MCF 10A (cell line): ENCODE measurements around the gene ERP44. TPM values are rescaled to one million over a fixed set of nuclear protein-coding genes. Genes with fewer than 3 reads are reported as not detected.

Experiments
- BruUV-seq: library from RNA; stranded (reverse); fragments of 400-500 nt; replicated peaks from 2 replicates; lab custom pipeline; 2021; lab: Mats Ljungman, UMichigan
- CTCF ChIA-PET: fragments of 300-600 bp; sonication (Branson Sonifier 250); formaldehyde crosslinking; extraction: SDS; loops from one replicate; lab custom pipeline; 2021; ENCODE audit warnings: antibody characterized with exemption, inconsistent platforms; lab: Yijun Ruan, JAX
- POLR2A ChIA-PET: fragments of 300-600, 350-650 bp; sonication (Branson Sonifier 250); formaldehyde crosslinking; extraction: SDS; loops from one replicate; lab custom pipeline; 2020; ENCODE audit warnings: antibody characterized with exemption, inconsistent platforms; lab: Yijun Ruan, JAX
- DNase-seq: peaks from one replicate; pipeline ENCODE4 v3.0.0-alpha.2; 2018; ENCODE audit not compliant: unreplicated experiment
- H3K27ac Mint-ChIP-seq: one replicate; pipeline ENCODE4 v1.8.0; 2022; ENCODE audit warnings: mild to moderate bottlenecking, low read depth, mixed read lengths; ENCODE audit not compliant: unreplicated experiment
- H3K27me3 Mint-ChIP-seq: one replicate; pipeline ENCODE4 v1.8.0; 2022; ENCODE audit warnings: mixed read lengths; ENCODE audit not compliant: insufficient read depth, unreplicated experiment
- H3K36me3 Mint-ChIP-seq: one replicate; pipeline ENCODE4 v1.8.0; 2022; ENCODE audit warnings: mild to moderate bottlenecking, moderate library complexity, mixed read lengths; ENCODE audit not compliant: insufficient read depth, unreplicated experiment
- H3K4me1 Mint-ChIP-seq: one replicate; pipeline ENCODE4 v1.8.0; 2022; ENCODE audit warnings: mixed read lengths; ENCODE audit not compliant: insufficient read depth, unreplicated experiment
- H3K4me3 Mint-ChIP-seq: one replicate; pipeline ENCODE4 v1.8.0; 2022; ENCODE audit warnings: mild to moderate bottlenecking, moderate library complexity, mixed read lengths; ENCODE audit not compliant: unreplicated experiment
- H3K9me3 Mint-ChIP-seq: one replicate; pipeline ENCODE4 v1.8.0; 2022; ENCODE audit warnings: mixed read lengths; ENCODE audit not compliant: unreplicated experiment
- intact Hi-C: fragments of 100-400 bp; cut with micrococcal nuclease; formaldehyde crosslinking; loops from 2 replicates; pipeline ENCODE4 v1.14.1; 2022
- total RNA-seq: library from RNA; stranded (reverse); gene quantifications from 2 replicates; pipeline ENCODE4 v1.2.3, GENCODE V29; 2022
- TF ChIP-seq, protein P1 (sequence below): fragments of 200-600 bp; IDR thresholded peaks from one replicate; pipeline ENCODE4 v1.8.0; 2022; ENCODE audit warnings: antibody characterized with exemption, mild to moderate bottlenecking; ENCODE audit not compliant: unreplicated experiment

Gene ERP44
- total RNA-seq, 1 experiment from 2014 or later: 26.3 TPM

DNA sequence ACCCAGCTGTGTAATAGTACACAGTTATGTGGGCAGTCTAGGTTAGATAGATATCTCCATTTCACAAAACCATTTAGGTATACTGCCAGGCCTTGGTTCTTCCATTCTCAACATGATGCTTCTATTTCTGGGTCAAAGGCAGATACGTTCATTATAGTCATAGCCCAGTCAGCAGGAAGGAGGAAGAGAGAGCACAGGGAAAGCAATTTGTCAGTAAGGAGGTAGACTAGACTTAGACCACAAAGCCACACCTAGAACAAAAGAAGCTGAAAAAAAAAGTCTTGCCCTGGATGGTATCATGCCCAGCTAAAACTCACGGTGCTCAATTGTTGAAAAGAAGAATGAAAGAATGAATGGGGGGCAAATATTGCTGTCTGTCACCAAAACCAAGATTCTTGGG lies 7.8 kb upstream of the ERP44 start:
- Mint-ChIP-seq H3K4me3 (no peak overlapping the region), H3K27ac (no peak overlapping the region), H3K36me3 (peaks cover 27% of the 10 kb centered on the region), H3K9me3 (no peaks in the 10 kb centered on the region), H3K27me3 (no peaks in the 10 kb centered on the region), H3K4me1 (peaks cover 15% of the 10 kb centered on the region)
- ChIA-PET POLR2A (no interaction called here), CTCF (no interaction called here)
- no TSS peak for BruUV-seq
- intact Hi-C loops: no loop called here
- TF ChIP-seq, protein P1, sequence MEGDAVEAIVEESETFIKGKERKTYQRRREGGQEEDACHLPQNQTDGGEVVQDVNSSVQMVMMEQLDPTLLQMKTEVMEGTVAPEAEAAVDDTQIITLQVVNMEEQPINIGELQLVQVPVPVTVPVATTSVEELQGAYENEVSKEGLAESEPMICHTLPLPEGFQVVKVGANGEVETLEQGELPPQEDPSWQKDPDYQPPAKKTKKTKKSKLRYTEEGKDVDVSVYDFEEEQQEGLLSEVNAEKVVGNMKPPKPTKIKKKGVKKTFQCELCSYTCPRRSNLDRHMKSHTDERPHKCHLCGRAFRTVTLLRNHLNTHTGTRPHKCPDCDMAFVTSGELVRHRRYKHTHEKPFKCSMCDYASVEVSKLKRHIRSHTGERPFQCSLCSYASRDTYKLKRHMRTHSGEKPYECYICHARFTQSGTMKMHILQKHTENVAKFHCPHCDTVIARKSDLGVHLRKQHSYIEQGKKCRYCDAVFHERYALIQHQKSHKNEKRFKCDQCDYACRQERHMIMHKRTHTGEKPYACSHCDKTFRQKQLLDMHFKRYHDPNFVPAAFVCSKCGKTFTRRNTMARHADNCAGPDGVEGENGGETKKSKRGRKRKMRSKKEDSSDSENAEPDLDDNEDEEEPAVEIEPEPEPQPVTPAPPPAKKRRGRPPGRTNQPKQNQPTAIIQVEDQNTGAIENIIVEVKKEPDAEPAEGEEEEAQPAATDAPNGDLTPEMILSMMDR: no peak
- DNase-seq: no peak

DNA sequence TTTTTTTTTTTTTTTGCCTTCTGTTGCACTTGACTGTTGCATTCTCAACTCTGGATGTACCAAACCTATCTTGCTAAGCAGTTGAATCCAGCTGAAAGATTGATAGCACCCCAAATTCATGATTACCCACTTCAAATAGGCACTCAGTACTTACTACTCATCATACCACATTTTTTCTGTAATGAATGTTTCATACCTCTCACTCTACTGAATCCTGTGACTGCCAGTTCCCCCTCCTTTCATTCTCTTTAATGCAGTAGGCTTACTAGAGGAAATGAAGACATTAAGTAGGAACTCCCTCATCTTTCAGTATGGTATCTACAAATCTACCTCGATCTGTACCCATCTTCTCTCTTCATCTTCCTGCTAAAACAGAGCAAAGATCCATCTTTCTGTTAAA lies 7.1 kb upstream of the ERP44 start:
- no peaks in the 10 kb centered on the region for H3K9me3 Mint-ChIP-seq
- ChIA-PET POLR2A (interaction anchor here (0.6 kb wide), 1 partner anchor 11 kb away, joined by 4 read pairs; no protein-coding TSS in a partner anchor), CTCF (interaction anchor here (1.0 kb wide), 1 partner anchor 10 kb away, joined by 4 read pairs; no protein-coding TSS in a partner anchor)
- no peak for DNase-seq
- peaks cover 24% of the 10 kb centered on the region for H3K36me3 Mint-ChIP-seq
- no TSS peak for BruUV-seq
- TF ChIP-seq, protein P1: no peak
- no peak overlapping the region for H3K27ac Mint-ChIP-seq
- no peaks in the 10 kb centered on the region for H3K27me3 Mint-ChIP-seq
- intact Hi-C loops: no loop called here
- H3K4me3 Mint-ChIP-seq: no peak overlapping the region
- H3K4me1 Mint-ChIP-seq: peaks cover 8% of the 10 kb centered on the region

DNA sequence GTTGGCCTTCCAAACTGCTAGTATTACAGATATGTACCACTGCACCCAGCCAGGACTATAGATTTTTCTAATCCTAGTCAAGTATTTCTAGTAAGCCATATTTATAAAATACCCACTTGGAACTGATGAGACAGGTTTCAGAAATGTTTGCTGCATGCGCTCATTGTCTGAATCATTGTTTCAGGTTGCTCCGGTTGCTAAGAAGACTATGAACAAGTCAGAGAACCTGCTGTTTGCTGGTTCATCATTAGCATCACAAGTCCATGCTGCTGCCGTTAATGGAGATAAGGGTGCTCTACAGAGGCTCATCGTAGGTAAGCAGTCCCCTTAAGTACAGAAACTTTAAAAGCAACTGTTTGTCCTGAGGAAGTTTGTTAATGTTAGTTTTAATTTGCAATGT lies 5.5 kb upstream of the ERP44 start:
- TF ChIP-seq, protein P1: no peak
- Mint-ChIP-seq H3K4me3 (no peak overlapping the region), H3K4me1 (no peaks in the 10 kb centered on the region), H3K27me3 (no peaks in the 10 kb centered on the region), H3K36me3 (peaks cover 24% of the 10 kb centered on the region), H3K9me3 (no peaks in the 10 kb centered on the region), H3K27ac (no peak overlapping the region)
- POLR2A ChIA-PET: no interaction called here
- DNase-seq: no peak
- intact Hi-C loops: no loop called here
- no TSS peak for BruUV-seq
- CTCF ChIA-PET: no interaction called here

DNA sequence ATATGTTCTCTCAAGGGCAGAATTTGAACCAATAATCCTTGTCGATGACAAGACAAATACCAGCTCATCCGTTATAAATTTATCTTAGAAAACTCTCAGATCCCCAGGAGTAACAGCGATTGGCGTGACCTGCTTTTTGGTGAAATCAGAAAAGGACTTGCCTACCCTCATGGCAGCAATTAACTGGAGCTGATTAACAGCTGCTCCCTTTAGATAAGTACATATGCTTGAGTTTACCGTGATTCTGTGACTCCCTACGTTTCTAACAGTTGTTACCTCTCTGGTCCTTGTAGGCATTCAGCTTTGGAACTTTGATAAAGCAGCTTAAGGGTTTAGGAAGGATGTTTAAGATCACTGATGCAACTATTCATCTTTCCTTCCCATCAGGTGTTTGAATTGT lies 2.8 kb upstream of the ERP44 start:
- Mint-ChIP-seq H3K9me3 (no peaks in the 10 kb centered on the region), H3K27ac (no peak overlapping the region), H3K4me3 (no peak overlapping the region), H3K4me1 (peaks cover 9% of the 10 kb centered on the region), H3K36me3 (peaks cover 22% of the 10 kb centered on the region), H3K27me3 (no peaks in the 10 kb centered on the region)
- DNase-seq: no peak
- TF ChIP-seq, protein P1: no peak
- no TSS peak for BruUV-seq
- ChIA-PET POLR2A (interaction anchor here (0.7 to 1.3 kb wide), 4 partner anchors 8 to 280 kb away, joined by 3 to 5 read pairs (median 4); partner anchors contain the start of gene NR4A3), CTCF (interaction anchor here (0.6 to 0.9 kb wide), 3 partner anchors 10 to 411 kb away, joined by 3 to 5 read pairs (median 4); no protein-coding TSS in a partner anchor)
- intact Hi-C loops: no loop called here
